GM06990 (cell line): ENCODE results near the gene ZBTB46.

Experiments used
- DNase-seq: peaks from one replicate; pipeline ENCODE4 v3.0.0-alpha.2; 2011; ENCODE audit not compliant: insufficient read length; ENCODE audit errors: extremely low read depth
- H3K27me3 ChIP-seq: replicated peaks from 2 replicates; pipeline ENCODE4 v1.6.0; 2011; ENCODE audit warnings: low read length; ENCODE audit not compliant: control insufficient read depth, insufficient read depth
- H3K36me3 ChIP-seq: 2 replicates; pipeline ENCODE4 v1.5.1; 2011; ENCODE audit warnings: low read length; ENCODE audit not compliant: control insufficient read depth, insufficient read depth
- H3K4me3 ChIP-seq: replicated peaks from 2 replicates; pipeline ENCODE4 v1.5.1; 2011; ENCODE audit warnings: low read depth, mild to moderate bottlenecking, control low read depth, low read length
- TF ChIP-seq, protein P1 (sequence below): IDR thresholded peaks from 2 replicates; pipeline ENCODE4 v1.5.1; 2011; ENCODE audit warnings: low read length, control low read depth, mild to moderate bottlenecking, inconsistent platforms; ENCODE audit not compliant: insufficient read depth, poor library complexity, severe bottlenecking

Gene ZBTB46

DNA sequence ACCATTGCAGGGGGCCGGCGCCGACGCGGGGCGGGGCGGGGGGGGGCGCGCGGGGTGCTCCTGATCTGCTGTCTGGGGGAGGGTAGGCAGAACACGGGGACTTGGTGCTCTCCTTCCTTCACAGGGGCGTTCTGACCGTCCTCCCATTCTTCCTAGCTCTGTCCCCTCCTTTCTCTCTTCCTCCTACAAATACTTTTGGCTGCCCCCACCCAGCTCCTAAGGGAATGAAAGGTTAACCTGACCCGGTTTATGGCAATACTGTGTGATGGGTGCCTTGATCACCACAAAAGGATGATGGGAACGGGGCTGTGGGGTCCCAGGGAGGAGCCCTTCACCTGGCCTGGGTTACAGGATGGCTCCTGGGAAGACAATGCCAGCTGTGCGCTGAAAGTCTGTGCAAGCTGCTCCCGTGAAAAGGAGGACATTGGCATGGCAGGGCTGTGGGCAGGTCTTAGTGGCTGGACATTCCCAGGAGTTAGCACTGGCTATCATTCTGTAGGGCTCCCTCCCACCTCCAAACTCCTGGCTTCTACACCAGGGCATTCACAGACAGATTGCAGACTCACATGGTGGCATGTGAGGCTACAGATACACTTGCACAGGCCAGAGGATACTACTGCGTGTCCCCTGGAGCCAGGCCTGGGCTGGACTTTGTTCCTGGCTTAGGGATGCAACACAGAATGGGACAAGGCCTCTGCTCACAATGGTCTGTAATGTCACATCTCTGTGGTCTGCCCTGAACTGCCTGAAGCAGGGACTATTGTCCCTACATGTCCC is 32.1 kb upstream of the ZBTB46 start:
- peak overlapping the region; percentile 97 for H3K4me3 ChIP-seq

DNA sequence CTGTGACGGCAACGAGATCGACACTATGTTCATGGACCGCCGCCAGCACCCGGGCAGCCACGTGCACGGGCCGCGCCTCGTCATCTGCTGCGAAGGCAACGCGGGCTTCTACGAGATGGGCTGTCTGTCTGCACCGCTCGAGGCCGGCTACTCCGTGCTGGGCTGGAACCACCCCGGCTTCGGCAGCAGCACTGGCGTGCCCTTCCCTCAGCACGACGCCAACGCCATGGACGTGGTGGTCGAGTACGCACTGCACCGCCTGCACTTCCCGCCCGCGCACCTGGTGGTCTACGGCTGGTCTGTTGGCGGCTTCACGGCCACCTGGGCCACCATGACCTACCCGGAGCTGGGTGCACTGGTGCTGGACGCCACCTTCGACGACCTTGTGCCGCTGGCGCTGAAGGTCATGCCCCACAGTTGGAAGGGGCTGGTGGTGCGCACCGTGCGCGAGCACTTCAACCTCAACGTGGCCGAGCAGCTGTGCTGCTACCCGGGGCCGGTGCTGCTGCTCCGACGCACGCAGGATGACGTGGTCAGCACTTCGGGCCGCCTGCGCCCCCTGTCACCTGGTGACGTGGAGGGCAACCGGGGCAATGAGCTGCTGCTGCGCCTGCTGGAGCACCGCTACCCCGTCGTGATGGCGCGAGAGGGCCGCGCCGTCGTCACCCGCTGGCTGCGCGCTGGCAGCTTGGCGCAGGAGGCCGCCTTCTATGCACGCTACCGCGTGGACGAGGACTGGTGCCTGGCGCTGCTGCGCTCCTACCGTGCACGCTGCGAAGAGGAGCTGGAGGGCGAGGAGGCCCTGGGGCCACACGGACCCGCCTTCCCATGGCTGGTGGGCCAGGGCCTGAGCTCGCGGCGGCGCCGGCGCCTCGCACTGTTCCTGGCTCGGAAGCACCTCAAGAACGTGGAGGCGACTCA is 31.2 kb upstream of the ZBTB46 start:
- H3K27me3 ChIP-seq: no peaks in the 10 kb centered on the region
- TF ChIP-seq, protein P1, sequence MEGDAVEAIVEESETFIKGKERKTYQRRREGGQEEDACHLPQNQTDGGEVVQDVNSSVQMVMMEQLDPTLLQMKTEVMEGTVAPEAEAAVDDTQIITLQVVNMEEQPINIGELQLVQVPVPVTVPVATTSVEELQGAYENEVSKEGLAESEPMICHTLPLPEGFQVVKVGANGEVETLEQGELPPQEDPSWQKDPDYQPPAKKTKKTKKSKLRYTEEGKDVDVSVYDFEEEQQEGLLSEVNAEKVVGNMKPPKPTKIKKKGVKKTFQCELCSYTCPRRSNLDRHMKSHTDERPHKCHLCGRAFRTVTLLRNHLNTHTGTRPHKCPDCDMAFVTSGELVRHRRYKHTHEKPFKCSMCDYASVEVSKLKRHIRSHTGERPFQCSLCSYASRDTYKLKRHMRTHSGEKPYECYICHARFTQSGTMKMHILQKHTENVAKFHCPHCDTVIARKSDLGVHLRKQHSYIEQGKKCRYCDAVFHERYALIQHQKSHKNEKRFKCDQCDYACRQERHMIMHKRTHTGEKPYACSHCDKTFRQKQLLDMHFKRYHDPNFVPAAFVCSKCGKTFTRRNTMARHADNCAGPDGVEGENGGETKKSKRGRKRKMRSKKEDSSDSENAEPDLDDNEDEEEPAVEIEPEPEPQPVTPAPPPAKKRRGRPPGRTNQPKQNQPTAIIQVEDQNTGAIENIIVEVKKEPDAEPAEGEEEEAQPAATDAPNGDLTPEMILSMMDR: no peak
- H3K36me3 ChIP-seq: peaks cover 9% of the 10 kb centered on the region
- no peak overlapping the region for H3K4me3 ChIP-seq
- DNase-seq: no peak

More for the DNA sequence above, 32.1 kb upstream of the ZBTB46 start:
- no peaks in the 10 kb centered on the region for H3K27me3 ChIP-seq
- TF ChIP-seq, protein P1: no peak
- H3K36me3 ChIP-seq: peaks cover 9% of the 10 kb centered on the region
- DNase-seq: no peak

DNA sequence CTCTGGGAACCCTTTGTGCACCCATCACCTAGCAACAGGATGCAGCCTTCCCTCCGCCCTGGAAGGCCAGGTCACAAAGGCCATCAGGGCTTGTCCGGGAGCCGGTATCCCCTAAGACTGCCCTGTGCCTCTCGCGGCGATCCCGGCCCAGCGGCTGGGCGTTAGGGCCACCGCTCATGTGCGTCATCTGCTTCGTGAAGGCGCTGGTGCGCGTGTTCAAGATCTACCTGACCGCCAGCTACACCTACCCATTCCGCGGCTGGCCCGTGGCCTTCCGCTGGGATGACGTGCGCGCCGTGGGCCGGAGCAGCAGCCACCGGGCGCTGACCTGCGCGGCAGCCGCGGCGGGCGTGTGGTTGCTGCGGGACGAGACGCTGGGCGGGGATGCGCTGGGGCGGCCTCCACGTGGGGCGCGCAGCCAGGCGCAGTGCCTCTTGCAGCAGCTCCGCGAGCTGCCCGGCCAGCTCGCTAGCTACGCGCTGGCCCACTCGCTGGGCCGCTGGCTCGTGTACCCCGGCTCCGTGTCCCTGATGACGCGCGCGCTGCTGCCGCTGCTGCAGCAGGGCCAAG is 30.4 kb upstream of the ZBTB46 start, which contains the start of gene ABHD16B:
ABHD16B (plus strand) TSS at position 134 of the 570 bp plus-strand sequence; CDS start at position 177, 43 bp downstream.
- Histone ChIP-seq H3K4me3 (no peak within 1 kb of the TSS), H3K36me3 (peaks cover 9% of the 10 kb centered on the region), H3K27me3 (no peaks in the 10 kb centered on the region)
- DNase-seq: no peak
- TF ChIP-seq, protein P1: no peak

DNA sequence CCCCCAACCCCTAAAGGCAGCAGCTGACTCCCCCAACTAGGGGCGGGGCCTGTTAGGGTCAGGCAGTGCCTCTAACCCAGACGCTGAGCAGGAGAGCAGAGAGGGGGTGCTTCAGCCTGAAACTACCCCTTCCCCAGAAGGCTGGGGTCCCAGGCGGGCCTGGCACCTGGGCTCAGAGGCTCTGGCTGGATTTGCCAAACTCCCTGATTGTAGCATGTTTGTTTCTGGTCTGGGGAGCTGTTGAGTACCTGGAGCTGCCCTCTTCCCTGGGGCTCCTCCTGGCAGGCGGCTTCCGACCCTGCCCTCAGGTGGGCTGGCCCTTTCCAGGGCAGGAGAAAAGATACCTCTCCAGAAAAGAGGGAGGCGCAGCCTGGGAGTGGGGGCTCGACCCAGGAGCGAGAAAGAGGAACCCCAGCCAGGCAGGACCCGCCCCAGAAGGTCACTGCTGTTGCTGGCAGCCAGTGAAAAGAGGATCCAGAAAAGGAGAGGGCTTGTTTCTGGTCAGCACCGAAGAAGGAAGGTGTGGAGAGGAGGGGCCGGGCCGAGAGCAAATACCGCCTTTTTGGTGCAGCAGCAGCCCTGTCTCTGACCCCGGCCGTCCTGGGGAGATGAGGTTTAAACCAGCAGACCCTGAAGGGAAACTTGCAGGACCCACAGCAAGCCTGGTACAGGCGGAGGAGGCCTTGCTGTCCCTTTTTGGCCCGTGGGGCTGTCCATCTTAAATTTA is 29.4 kb upstream of the ZBTB46 start:
- H3K4me3 ChIP-seq: no peak overlapping the region
- DNase-seq: no peak
- no peaks in the 10 kb centered on the region for H3K27me3 ChIP-seq
- TF ChIP-seq, protein P1: no peak
- H3K36me3 ChIP-seq: peaks cover 9% of the 10 kb centered on the region

DNA sequence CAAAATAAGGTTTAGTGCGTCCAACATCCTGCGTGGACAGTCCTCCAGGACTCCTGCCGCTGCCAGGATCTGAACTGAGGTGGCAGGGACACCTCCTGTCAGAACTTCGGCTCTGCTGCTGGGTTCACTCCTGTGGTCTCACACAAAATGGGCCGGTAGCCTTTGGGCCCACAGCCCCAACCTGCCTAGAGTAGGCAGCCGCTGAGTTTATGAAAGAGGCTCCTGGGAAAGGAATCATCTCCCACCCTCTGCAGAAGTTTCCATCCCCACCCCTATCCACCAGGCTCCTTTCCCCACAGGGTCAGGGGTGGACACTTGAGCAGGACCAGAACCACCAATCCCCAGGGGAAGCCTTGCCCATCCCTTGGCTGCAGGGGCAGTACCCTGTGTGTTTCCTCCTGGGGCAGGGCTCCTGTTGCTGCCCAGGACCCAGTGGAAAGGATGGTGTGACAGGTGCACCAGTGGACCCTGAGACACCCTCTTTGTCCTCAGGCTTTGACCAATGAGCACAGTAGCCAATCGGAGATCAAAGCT is 28.2 kb upstream of the ZBTB46 start:
- no peak overlapping the region for H3K4me3 ChIP-seq
- H3K36me3 ChIP-seq: peaks cover 9% of the 10 kb centered on the region
- H3K27me3 ChIP-seq: no peaks in the 10 kb centered on the region
- TF ChIP-seq, protein P1: no peak
- no peak for DNase-seq
